Astrocyte of the spinal cord (primary cell): Measurements from ENCODE around the gene AP3D1.
"Not testable (repeated sequence)": the region's sequence is repeated elsewhere in the genome, so short reads cannot be mapped to it uniquely, and the experiment has no call there.

Source experiments
- DNase-seq: peaks from one replicate; pipeline ENCODE4 v3.0.0; 2011; ENCODE audit warnings: low read depth, low spot score
- H3K4me3 ChIP-seq: 2 replicates; pipeline ENCODE4 v1.5.1; 2011; ENCODE audit warnings: low read depth, mild to moderate bottlenecking, low read length, moderate library complexity
- CTCF ChIP-seq: IDR thresholded peaks from 2 replicates; pipeline ENCODE4 v1.5.1; 2012; ENCODE audit warnings: low read depth, mild to moderate bottlenecking, low read length, inconsistent platforms
- in situ Hi-C: cut with HindIII; loops from 2 replicates; pipeline ENCODE4 v1.10.0; 2017; ENCODE audit warnings: low sequenced_read_pairs

Gene AP3D1

GRCh38 chr19:2151339-2152229 lies at the start of gene AP3D1:
Gene AP3D1, minus strand, starts transcription at chr19:2151566. Its CDS starts 232 bp downstream, at chr19:2151334.
- in situ Hi-C loops, result no loop called here
- peak; percentile 100 for DNase-seq
- peak within 1 kb of the TSS; percentile 90 for H3K4me3 ChIP-seq
- TF ChIP-seq CTCF, result no peak

- DNase-seq, H3K4me3 ChIP-seq, in situ Hi-C loops: not testable (repeated sequence)
Measured at GRCh38 chr19:2200624-2201294, 49.4 kb upstream of the AP3D1 start.

GRCh38 chr19:2199861-2200623 lies 48.7 kb upstream of the AP3D1 start:
- no peak overlapping the region for H3K4me3 ChIP-seq
- in situ Hi-C loops, result no loop called here
- no peak for DNase-seq
- TF ChIP-seq CTCF, result no peak

- peak; percentile 38 for TF ChIP-seq CTCF
- H3K4me3 ChIP-seq, result no peak overlapping the region
- in situ Hi-C loops, result no loop called here
- DNase-seq, result no peak
Measured at GRCh38 chr19:2199215-2199614, 47.8 kb upstream of the AP3D1 start.

GRCh38 chr19:2198317-2198716 lies 47.0 kb upstream of the AP3D1 start:
- in situ Hi-C loops, result no loop called here
- TF ChIP-seq CTCF, result no peak
- no peak overlapping the region for H3K4me3 ChIP-seq
- DNase-seq, result no peak

- DNase-seq, result no peak
- in situ Hi-C loops, result no loop called here
- H3K4me3 ChIP-seq, result no peak overlapping the region
- no peak for TF ChIP-seq CTCF
Measured at GRCh38 chr19:2197270-2197669, 45.9 kb upstream of the AP3D1 start.
